ENCODE measurements around the gene EFCAB11. TPM values are rescaled to one million over a fixed set of nuclear protein-coding genes. Genes with fewer than 3 reads are reported as not detected.

The EFCAB11 gene
- total RNA-seq, 4 donors from 2014 or later, result 3.3 to 15.6 (median 6.9) TPM

GRCh38 chr14:89990623-89991275 is 36.2 kb upstream of the EFCAB11 start:
- TF ChIP-seq, protein P1, sequence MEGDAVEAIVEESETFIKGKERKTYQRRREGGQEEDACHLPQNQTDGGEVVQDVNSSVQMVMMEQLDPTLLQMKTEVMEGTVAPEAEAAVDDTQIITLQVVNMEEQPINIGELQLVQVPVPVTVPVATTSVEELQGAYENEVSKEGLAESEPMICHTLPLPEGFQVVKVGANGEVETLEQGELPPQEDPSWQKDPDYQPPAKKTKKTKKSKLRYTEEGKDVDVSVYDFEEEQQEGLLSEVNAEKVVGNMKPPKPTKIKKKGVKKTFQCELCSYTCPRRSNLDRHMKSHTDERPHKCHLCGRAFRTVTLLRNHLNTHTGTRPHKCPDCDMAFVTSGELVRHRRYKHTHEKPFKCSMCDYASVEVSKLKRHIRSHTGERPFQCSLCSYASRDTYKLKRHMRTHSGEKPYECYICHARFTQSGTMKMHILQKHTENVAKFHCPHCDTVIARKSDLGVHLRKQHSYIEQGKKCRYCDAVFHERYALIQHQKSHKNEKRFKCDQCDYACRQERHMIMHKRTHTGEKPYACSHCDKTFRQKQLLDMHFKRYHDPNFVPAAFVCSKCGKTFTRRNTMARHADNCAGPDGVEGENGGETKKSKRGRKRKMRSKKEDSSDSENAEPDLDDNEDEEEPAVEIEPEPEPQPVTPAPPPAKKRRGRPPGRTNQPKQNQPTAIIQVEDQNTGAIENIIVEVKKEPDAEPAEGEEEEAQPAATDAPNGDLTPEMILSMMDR (IDR thresholded peaks at IDR 0.05), result no peak
- no peak for TF ChIP-seq POLR2A (IDR thresholded peaks at IDR 0.05)
- no peak overlapping the region for H3K4me3 ChIP-seq
- H3K27me3 ChIP-seq, result no peaks in the 10 kb centered on the region
- no peak overlapping the region for H3K27ac ChIP-seq
- H3K9me3 ChIP-seq, result no peaks in the 10 kb centered on the region
- no peaks in the 10 kb centered on the region for H3K4me1 ChIP-seq
- H3K36me3 ChIP-seq, result peaks cover 0 to 51% (median 0%) of the 10 kb centered on the region in 3 donors
- no peak for DNase-seq

DNA sequence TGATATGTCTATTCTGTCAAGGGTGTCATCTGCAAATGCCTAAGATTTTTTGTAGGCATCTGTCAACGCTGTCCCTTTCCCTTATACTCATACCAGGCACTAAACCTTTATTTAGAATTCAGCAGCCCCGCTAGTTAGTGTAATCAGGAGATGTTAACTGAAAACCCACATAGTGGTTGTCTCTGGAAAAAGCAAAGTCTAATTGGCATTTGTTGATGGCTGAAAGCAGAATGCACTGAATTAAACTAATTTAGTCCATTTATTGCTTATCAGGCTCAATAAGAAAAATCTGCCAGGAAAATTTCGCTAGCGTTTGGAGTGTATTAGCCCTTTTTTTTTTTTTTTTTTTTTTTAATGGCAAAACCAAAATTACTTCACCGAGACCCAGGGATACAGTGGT is 35.7 kb upstream of the EFCAB11 start:
- DNase-seq, result no peak
- H3K9me3 ChIP-seq, result no peaks in the 10 kb centered on the region
- H3K4me1 ChIP-seq, result no peaks in the 10 kb centered on the region
- no peak for TF ChIP-seq POLR2A (IDR thresholded peaks at IDR 0.05)
- TF ChIP-seq, protein P1 (IDR thresholded peaks at IDR 0.05), result no peak
- no peak overlapping the region for H3K27ac ChIP-seq
- no peak overlapping the region for H3K4me3 ChIP-seq
- no peaks in the 10 kb centered on the region for H3K27me3 ChIP-seq
- H3K36me3 ChIP-seq, result peaks cover 0 to 46% (median 0%) of the 10 kb centered on the region in 3 donors

DNA sequence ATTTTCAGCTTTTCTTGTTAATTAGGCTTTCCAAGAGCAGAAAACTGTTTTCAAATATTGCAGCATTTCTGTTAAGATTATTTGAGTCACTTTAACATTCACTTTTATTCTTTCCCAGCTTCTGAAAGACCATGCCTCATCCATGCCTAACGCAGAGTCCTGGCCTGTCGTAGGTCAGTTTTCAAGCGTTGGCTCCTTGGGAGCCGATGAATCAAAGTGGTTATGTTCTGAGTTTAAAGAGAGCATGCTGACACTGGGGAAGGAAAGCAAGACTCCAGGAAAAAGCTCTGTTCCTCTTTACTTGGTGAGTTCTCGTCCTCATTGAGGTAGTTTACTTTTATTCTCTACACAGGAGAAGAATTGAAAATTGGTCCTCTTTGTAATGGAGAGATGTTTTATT is 34.3 kb upstream of the EFCAB11 start:
- no peaks in the 10 kb centered on the region for H3K9me3 ChIP-seq
- H3K27ac ChIP-seq, result no peak overlapping the region
- DNase-seq, result no peak
- H3K27me3 ChIP-seq, result no peaks in the 10 kb centered on the region
- no peak for TF ChIP-seq POLR2A (IDR thresholded peaks at IDR 0.05)
- TF ChIP-seq, protein P1 (IDR thresholded peaks at IDR 0.05), result no peak
- H3K36me3 ChIP-seq, result peaks cover 0 to 36% (median 0%) of the 10 kb centered on the region in 3 donors
- H3K4me3 ChIP-seq, result no peak overlapping the region
- no peaks in the 10 kb centered on the region for H3K4me1 ChIP-seq

DNA sequence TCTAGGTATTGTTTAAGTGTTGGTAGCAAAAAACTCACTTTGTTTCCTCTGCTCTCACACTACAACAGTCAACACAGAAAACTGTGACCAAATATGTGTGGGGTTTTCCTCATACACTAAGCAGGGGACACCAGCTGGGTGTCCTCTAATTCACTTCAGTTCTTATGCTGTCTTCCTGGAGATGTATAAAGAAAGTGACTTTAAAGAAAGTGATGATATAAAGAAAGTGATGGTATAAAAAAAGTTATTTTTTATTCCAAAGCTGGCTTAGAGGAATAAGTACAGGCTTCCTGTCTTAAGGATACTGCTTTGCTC is 32.6 kb upstream of the EFCAB11 start:
- Histone ChIP-seq H3K36me3 (peaks cover 0 to 26% (median 0%) of the 10 kb centered on the region in 3 donors), H3K27ac (no peak overlapping the region), H3K9me3 (no peaks in the 10 kb centered on the region), H3K27me3 (no peaks in the 10 kb centered on the region), H3K4me3 (no peak overlapping the region), H3K4me1 (no peaks in the 10 kb centered on the region)
- TF ChIP-seq POLR2A (IDR thresholded peaks at IDR 0.05), result no peak
- TF ChIP-seq, protein P1 (IDR thresholded peaks at IDR 0.05), result no peak
- no peak for DNase-seq

- Histone ChIP-seq H3K36me3 (peaks cover 0 to 30% (median 0%) of the 10 kb centered on the region in 3 donors), H3K4me1 (no peaks in the 10 kb centered on the region), H3K9me3 (no peaks in the 10 kb centered on the region), H3K27ac (no peak overlapping the region), H3K27me3 (no peaks in the 10 kb centered on the region), H3K4me3 (no peak overlapping the region)
- TF ChIP-seq, protein P1 (IDR thresholded peaks at IDR 0.05), result no peak
- TF ChIP-seq POLR2A (IDR thresholded peaks at IDR 0.05), result no peak
- DNase-seq, result no peak
Observed at GRCh38 chr14:89986462-89987160, 32.1 kb upstream of the EFCAB11 start.
